Measurements from ENCODE around the gene KRT81.
"Not testable (repeated sequence)": the region's sequence is repeated elsewhere in the genome, so short reads cannot be mapped to it uniquely, and the experiment has no call there.

KRT81 gene

GRCh38 chr12:52274521-52275120 is 16.7 kb downstream of the KRT81 start, which contains the start of gene KRT86:
KRT86 (plus strand) TSS chr12:52274645; CDS start chr12:52301917, 27,272 bp downstream.
- no peak for DNase-seq (ENCODE audit: low read depth in 2 of 2)

- no peak for DNase-seq (ENCODE audit: low read depth in 2 of 2)
These were observed 20.2 kb downstream of the KRT81 start for GRCh38 chr12:52271158-52271557.

GRCh38 chr12:52270541-52271070 is 20.7 kb downstream of the KRT81 start:
- DNase-seq (ENCODE audit: low read depth in 2 of 2): no peak

- no peak for DNase-seq (ENCODE audit: low read depth in 2 of 2)
These were observed 23.1 kb downstream of the KRT81 start for GRCh38 chr12:52268212-52268611.

GRCh38 chr12:52267699-52268098 is 23.6 kb downstream of the KRT81 start:
- DNase-seq (ENCODE audit: low read depth in 2 of 2): no peak

- DNase-seq (ENCODE audit: low read depth in 2 of 2): no peak
These were observed 24.1 kb downstream of the KRT81 start for GRCh38 chr12:52267266-52267665.

- no peak for DNase-seq (ENCODE audit: low read depth in 2 of 2)
These were observed 24.8 kb downstream of the KRT81 start for GRCh38 chr12:52266514-52266913.

GRCh38 chr12:52264435-52264825 is 26.9 kb downstream of the KRT81 start:
- no peak for DNase-seq (ENCODE audit: low read depth in 2 of 2)

GRCh38 chr12:52263761-52264434 is 27.4 kb downstream of the KRT81 start:
- no peak for DNase-seq (ENCODE audit: low read depth in 2 of 2)

- no peak for DNase-seq (ENCODE audit: low read depth in 2 of 2)
These were observed 29.0 kb downstream of the KRT81 start for GRCh38 chr12:52262286-52262685.

- no peak for DNase-seq (ENCODE audit: low read depth in 2 of 2)
These were observed 30.2 kb downstream of the KRT81 start for GRCh38 chr12:52261208-52261484.

- no peak for DNase-seq (ENCODE audit: low read depth in 2 of 2)
These were observed 30.8 kb downstream of the KRT81 start for GRCh38 chr12:52260361-52261207.

- DNase-seq (ENCODE audit: low read depth in 2 of 2): no peak
These were observed 31.6 kb downstream of the KRT81 start for GRCh38 chr12:52259657-52260243.

- DNase-seq (ENCODE audit: low read depth in 2 of 2): no peak
These were observed 32.9 kb downstream of the KRT81 start for GRCh38 chr12:52258335-52258901.

GRCh38 chr12:52257922-52258321 is 33.4 kb downstream of the KRT81 start:
- not testable (repeated sequence) for DNase-seq (ENCODE audit: low read depth in 2 of 2)

- no peak for DNase-seq (ENCODE audit: low read depth in 2 of 2)
These were observed 34.2 kb downstream of the KRT81 start for GRCh38 chr12:52257074-52257551.

- no peak for DNase-seq (ENCODE audit: low read depth in 2 of 2)
These were observed 34.8 kb downstream of the KRT81 start for GRCh38 chr12:52256584-52256935.

- DNase-seq (ENCODE audit: low read depth in 2 of 2): no peak
These were observed 35.3 kb downstream of the KRT81 start for GRCh38 chr12:52255926-52256583.

GRCh38 chr12:52254965-52255751 is 36.2 kb downstream of the KRT81 start:
- no peak for DNase-seq (ENCODE audit: low read depth in 2 of 2)

GRCh38 chr12:52254180-52254964 is 37.0 kb downstream of the KRT81 start:
- DNase-seq (ENCODE audit: low read depth in 2 of 2): no peak
